NCI-H1436 (cell line): ENCODE results near the gene TRAF3IP3.

ENCODE experiments used
- DNase-seq: peaks from one replicate; lab custom pipeline; 2025; lab: John Stamatoyannopoulos, UW

Gene TRAF3IP3

GRCh38 chr1:209827384-209828262 is 71.8 kb downstream of the TRAF3IP3 start, which contains the start of gene UTP25:
Gene UTP25 (plus strand): TSS chr1:209827972. CDS start chr1:209828064, 92 bp downstream.
- peak; percentile 97 for DNase-seq

DNA sequence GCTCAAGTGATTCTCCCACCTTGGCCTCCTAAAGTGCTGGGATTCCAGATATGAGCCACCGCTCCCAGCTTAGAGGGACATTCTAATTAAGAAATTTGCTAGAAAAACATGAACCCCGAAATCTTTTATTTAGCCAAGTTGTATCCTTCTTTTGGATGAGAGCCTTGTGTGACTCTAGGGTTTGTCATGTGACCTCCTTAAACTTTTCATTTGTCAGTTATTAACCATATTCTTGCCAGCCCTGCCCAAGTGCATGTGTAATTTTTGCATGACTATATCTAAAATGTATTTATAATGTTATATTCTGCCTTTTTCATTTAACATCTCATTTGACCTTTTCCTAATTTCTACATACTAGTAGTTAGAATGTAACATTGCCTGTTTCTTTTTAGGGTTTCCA is 73.9 kb downstream of the TRAF3IP3 start:
- no peak for DNase-seq

DNA sequence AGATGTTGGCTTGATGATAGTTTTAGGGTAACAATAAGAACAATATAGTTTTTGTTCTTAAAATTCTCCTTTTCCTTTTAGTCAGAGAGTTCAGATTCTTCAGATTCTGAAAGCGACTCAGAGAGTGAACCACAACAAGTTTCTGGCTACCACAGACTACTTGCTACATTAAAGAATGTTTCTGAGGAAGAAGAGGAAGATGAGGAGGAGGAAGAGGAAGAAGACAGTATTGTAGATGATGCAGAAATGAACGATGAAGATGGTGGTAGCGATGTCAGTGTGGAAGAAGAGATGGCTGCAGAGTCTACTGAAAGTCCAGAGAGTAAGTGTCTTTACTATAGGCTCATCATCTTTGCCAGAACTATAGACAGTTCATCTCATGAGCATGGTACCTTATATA is 74.9 kb downstream of the TRAF3IP3 start:
- DNase-seq, result no peak

- DNase-seq, result no peak
These were observed 75.8 kb downstream of the TRAF3IP3 start for GRCh38 chr1:209831615-209832014.
